Mucosa of descending colon (tissue), 3 donors: Measurements from ENCODE around the gene RUSF1. TPM values are rescaled to one million over a fixed set of nuclear protein-coding genes. Genes with fewer than 3 reads are reported as not detected.

Experiments used
- ATAC-seq: fragments of 200-7000 bp; cut with Tn5 transposase; one replicate; pipeline ENCODE4 v1.9.1; 2020; ENCODE audit warnings: mild to moderate bottlenecking, moderate library complexity
- DNase-seq, 3 donors: peaks; one replicate each; pipeline ENCODE4 v3.0.0-alpha.2; 2020
- H3K36me3 ChIP-seq: fragments of 200-600 bp; one replicate; pipeline ENCODE4 v1.8.0; 2021; ENCODE audit warnings: low read depth, mild to moderate bottlenecking
- H3K4me1 ChIP-seq: fragments of 200-600 bp; one replicate; pipeline ENCODE4 v1.8.0; 2021; ENCODE audit warnings: low read depth, mild to moderate bottlenecking
- H3K4me3 ChIP-seq: fragments of 200-600 bp; one replicate; pipeline ENCODE4 v1.8.0; 2021; ENCODE audit warnings: mild to moderate bottlenecking
- H3K9me3 ChIP-seq: fragments of 200-600 bp; one replicate; pipeline ENCODE4 v1.8.0; 2021; ENCODE audit warnings: mild to moderate bottlenecking
- CTCF ChIP-seq: fragments of 200-600 bp; IDR thresholded peaks from one replicate; pipeline ENCODE4 v1.8.0; 2022; ENCODE audit warnings: antibody characterized with exemption, mild to moderate bottlenecking
- intact Hi-C, 2 donors: fragments of 100-400 bp; cut with DNase I in 1 of 2; cut with micrococcal nuclease in 1 of 2; formaldehyde crosslinking; loops; one replicate each; pipeline versions ENCODE4 v1.11.0 to v1.11.1; 2022; cut with DNase I, micrococcal nuclease
- total RNA-seq, 3 donors: library from RNA; stranded (reverse); fragmentation: NEBNext Ultra II Directional in 2 of 3; extraction: Animal tissue kit (Norgen Biotek cat#: 25700) in 2 of 3; gene quantifications; one replicate each; pipeline versions ENCODE4 v1.2.1 to v1.2.4, GENCODE V29; 2021 to 2023
- donor health status: DM: no; HTN: no; CAD: no; lungs with moderate emphysema.
- donor health status: DM: no; HTN: no; CAD: no.
- donor health status: DM: no; HTN: yes; CAD: no.

Gene RUSF1
- total RNA-seq, 3 donors from 2014 or later = 48.3 to 66.7 (median 51.7) TPM

GRCh38 chr16:31474173-31474714 lies 33.9 kb downstream of the RUSF1 start:
- no peak overlapping the region for H3K4me3 ChIP-seq
- no peaks in the 10 kb centered on the region for H3K36me3 ChIP-seq
- no peak for TF ChIP-seq CTCF
- H3K9me3 ChIP-seq = no peaks in the 10 kb centered on the region
- peaks cover 21% of the 10 kb centered on the region for H3K4me1 ChIP-seq
- ATAC-seq (no peak), DNase-seq (no peak)
- intact Hi-C loops = no loop called here

GRCh38 chr16:31473264-31473984 lies 34.8 kb downstream of the RUSF1 start:
- H3K4me1 ChIP-seq = peaks cover 21% of the 10 kb centered on the region
- H3K9me3 ChIP-seq = no peaks in the 10 kb centered on the region
- no peak for TF ChIP-seq CTCF
- intact Hi-C loops = no loop called here
- ATAC-seq (no peak), DNase-seq (peak in 1 of 3 donors; percentile 46)
- no peaks in the 10 kb centered on the region for H3K36me3 ChIP-seq
- no peak overlapping the region for H3K4me3 ChIP-seq

- ATAC-seq (peak; percentile 62), DNase-seq (peak; percentile 85 to 93 (median 92))
- Histone ChIP-seq H3K4me3 (no peak overlapping the region), H3K4me1 (peaks cover 15% of the 10 kb centered on the region), H3K36me3 (no peaks in the 10 kb centered on the region), H3K9me3 (no peaks in the 10 kb centered on the region)
- peak; percentile 59 for TF ChIP-seq CTCF
- intact Hi-C loops = no loop called here
These were observed 35.4 kb downstream of the RUSF1 start for GRCh38 chr16:31472709-31473203.

GRCh38 chr16:31471875-31472708 lies 36.1 kb downstream of the RUSF1 start, which contains the start of gene TGFB1I1:
Gene TGFB1I1 (plus strand): TSS chr16:31472152. CDS start chr16:31472189, 37 bp downstream.
- Histone ChIP-seq H3K4me3 (peak within 1 kb of the TSS; percentile 28), H3K4me1 (peaks cover 14% of the 10 kb centered on the region), H3K36me3 (no peaks in the 10 kb centered on the region), H3K9me3 (no peaks in the 10 kb centered on the region)
- intact Hi-C loops = no loop called here
- ATAC-seq = peak; percentile 34
- peak; percentile 56 to 76 (median 76) for DNase-seq
- TF ChIP-seq CTCF = no peak

- peaks cover 14% of the 10 kb centered on the region for H3K4me1 ChIP-seq
- ATAC-seq (no peak), DNase-seq (no peak)
- no peak for TF ChIP-seq CTCF
- no peaks in the 10 kb centered on the region for H3K9me3 ChIP-seq
- H3K36me3 ChIP-seq = no peaks in the 10 kb centered on the region
- peak overlapping the region; percentile 28 for H3K4me3 ChIP-seq
- intact Hi-C loops = no loop called here
These were observed 36.8 kb downstream of the RUSF1 start for GRCh38 chr16:31471241-31471874.
